A204.1 (cell line): ENCODE data around the gene CD59.

Experiments
- FAIRE-seq: peaks from 2 replicates; lab custom pipeline; 2012; peaks lifted over from hg19 to GRCh38; lab: Jason Lieb, UNC

Gene CD59, protein sequence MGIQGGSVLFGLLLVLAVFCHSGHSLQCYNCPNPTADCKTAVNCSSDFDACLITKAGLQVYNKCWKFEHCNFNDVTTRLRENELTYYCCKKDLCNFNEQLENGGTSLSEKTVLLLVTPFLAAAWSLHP

DNA sequence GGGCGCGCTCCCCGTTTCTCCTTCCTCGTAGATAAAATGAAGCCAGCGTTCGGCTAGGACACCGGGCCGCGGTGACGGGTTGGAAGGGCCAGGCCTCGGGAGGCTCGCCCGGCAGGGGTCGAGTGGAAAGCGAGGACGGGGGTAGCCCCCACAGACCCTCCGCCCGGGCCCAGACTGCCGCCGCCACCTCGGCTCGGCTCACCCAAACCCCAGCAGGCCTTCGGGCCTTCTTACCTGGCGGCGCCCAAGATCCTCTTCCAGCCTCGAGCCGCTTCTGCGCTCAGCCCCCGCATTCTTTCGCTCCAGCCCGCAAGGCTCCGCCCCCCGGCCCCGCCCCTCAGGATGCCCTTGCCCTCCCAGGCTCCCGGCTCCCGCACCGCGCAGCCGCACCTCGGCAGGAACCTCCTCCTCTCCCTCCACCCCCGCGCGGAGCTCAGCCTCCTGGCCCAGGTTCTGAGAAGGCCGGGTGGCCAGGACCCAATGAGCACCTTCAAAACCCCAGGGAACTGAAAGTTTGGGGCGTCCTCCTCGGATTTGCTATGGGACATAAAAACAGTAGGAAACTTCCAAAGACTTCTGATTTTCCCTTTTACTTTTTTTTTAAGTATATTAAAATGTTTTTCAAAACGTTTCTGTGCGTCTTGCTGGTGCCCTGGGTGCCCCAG is at the start of gene CD59:
Gene CD59 (minus strand): TSS at position 276 of the 665 bp plus-strand sequence. CDS start 13,978 bp downstream, outside the sequence.
- FAIRE-seq, result no peak

GRCh38 chr11:33785609-33786008 is 49.4 kb upstream of the CD59 start:
- no peak for FAIRE-seq

- no peak for FAIRE-seq
Observed at GRCh38 chr11:33779849-33780528, 43.8 kb upstream of the CD59 start.

DNA sequence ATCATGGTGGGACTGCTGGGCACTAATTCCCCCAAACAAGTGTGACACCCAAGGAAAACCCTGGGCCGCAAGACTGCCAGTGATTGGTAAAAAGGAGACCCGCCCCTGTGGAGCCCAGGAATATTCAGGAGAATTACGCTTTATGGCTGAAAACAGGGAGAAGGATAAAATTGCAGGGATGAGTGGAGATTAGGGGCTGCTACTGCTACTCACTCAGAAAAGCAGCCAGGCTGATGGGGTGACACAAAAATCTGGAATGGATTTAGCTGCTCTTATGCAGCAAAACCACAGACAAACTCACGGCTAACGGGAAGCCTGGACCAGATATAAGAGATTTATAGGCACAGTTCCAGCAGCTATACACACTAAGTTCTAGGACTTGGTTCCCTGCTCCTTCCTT is 42.5 kb upstream of the CD59 start:
- FAIRE-seq, result no peak

- FAIRE-seq, result no peak
Observed at GRCh38 chr11:33777906-33778305, 41.7 kb upstream of the CD59 start.

- no peak for FAIRE-seq
Observed at GRCh38 chr11:33775832-33776470, 39.7 kb upstream of the CD59 start.

DNA sequence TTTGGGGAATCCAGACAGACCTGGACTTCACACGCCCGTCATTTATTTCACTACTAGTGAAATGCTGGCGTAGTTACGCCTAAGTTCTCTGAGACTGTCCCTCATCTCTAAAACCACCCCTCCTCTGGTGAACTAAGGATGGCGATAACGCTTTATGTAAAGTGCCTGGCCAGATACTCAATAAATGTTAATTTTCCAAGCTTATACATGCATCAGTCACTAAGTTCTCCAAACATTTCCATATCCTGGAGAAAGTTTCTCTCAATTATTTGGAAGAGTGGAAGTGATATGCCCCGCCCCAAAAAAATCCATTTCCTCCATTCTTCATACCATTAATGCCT is 39.2 kb upstream of the CD59 start:
- FAIRE-seq, result no peak

DNA sequence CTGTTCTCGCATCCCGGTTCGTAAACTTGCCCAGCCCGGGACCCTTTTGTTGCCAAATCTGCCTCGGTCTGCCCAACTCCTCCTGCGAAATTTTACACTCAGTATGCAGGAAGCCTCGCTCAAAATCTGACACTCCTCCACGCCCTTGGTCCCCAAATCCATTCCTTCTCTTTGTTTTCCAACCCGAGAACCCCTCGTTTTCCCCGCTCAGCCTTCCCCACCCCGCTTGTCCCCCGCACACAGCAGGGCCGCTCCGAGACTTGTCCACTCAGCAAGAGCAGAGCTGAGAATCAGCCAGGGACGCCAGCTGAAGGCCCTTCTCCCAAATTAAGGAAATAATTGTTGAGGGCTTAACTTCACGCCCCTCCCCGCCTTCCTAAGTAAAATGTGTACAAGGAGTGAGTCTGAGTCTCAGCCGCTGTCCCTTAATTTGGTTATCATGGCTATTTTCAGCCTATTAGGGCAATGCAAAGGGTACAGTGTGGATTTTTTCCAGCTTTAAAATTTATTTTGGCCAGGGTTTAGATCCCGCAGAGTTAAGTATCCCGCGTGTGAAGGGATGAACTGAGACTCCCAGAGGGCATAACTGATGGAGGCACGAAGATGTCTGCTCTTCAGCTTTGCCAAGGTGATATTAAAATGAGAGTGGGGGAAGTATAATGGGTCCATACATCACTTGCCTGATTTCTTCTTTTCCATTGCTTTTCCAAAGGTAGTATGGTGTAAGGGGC is 38.7 kb upstream of the CD59 start:
- no peak for FAIRE-seq

DNA sequence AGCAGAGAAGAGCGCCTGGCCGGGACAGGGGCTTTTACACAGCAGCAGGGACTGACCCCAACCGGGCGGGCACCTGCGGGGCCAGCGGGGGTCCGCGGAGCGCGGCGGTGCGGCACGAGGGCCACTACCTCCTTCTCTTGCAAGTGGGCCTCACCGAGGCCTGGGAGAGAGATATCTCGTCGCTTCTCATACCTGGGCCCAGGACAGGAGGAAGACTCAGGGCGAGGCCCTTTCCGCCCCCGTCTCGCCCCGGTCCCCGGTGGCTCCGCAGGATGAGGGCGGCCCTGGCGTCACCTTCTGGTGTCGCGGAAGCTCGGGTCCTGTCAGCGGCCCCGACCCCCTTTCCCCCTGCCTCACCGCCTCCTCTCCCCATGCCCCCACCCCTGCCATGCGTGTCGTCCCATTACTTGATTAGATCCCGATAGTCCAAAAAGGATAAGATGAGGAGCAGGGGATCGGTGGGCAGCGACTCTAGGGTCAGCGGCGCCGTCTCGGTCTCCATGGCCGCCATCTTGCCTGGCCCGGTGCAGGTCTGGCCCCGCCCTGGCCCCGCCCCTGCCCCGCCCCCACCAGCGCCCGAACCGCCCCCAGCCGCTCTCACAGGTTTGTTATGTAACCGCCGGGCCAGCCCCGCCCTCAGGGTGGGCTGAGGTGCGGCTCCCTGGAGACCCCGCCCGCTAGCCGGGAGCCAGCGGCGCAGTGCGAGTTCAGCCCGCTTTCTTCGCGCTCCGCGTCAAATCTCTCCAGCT is 37.9 kb upstream of the CD59 start, which contains the start of gene FBXO3:
Gene FBXO3 (minus strand): TSS at position 534 of the 749 bp plus-strand sequence. CDS start 23 bp downstream, at position 511.
- no peak for FAIRE-seq

DNA sequence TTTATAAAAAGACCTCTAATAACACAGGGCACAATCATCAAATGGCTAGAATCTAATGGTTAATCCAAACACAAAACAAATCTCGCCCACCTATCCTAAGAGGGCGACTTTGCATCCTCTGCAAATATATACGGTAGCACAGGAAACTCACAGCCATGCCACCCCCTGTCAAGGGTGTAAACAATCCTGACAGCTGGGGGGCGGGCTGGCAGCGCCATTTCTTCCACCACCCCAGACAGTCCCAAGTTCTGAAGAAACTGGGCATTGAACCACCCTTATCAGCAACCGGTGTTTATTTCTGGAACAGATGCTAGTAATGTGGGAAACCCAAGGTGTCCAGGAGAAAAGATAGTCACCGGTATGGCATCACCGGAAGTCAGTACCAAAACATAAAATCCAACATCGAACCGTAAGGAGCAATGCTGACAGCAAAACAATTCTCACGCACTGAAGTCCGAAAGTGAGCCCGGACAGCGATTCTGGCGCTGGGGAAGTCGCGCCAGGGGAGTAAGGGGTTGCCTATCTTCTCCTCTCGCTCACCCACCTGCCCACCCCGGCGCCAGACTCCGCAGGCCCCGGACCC is 37.3 kb upstream of the CD59 start:
- no peak for FAIRE-seq

DNA sequence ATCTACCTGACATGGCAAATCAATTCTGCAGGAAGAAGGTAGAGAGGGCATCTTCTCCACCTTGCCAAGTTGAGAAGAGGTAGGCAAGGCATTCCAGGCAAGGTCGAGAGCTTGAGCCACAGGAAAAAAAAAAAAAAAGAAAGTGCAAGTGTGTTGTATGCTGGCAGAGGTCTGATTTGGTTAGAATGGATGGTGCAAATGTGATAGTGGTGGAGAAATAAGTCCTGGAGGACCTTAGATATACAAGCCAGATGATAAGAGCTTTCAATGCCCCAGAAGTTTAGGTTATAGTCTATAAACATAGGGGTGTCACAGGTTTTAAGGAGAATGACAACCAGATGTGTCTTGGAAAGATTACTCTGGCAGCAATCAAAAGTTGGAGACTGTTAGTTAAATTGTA is 36.6 kb upstream of the CD59 start:
- no peak for FAIRE-seq

GRCh38 chr11:33772300-33772699 is 36.1 kb upstream of the CD59 start:
- FAIRE-seq, result no peak

- no peak for FAIRE-seq
Observed at GRCh38 chr11:33770236-33770635, 34.0 kb upstream of the CD59 start.

DNA sequence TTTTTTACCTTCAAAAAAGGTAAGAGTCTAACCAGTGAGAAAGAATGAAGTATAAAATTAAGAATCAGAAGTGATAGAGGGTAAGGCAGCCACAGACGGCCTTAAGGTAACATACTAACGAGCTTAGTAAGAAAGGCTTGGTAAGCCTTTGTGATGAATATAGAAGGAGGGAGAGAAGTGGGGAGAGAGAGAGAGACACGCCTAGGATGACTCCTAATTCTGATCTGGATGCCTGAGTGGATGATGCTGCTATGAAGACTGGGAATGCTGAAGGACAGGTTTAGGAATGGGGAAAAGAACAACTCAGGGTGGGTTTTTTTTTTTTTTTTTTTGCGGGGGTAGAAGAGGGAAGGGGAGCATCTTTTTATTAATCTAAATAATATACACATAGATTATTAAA is 33.3 kb upstream of the CD59 start:
- no peak for FAIRE-seq

DNA sequence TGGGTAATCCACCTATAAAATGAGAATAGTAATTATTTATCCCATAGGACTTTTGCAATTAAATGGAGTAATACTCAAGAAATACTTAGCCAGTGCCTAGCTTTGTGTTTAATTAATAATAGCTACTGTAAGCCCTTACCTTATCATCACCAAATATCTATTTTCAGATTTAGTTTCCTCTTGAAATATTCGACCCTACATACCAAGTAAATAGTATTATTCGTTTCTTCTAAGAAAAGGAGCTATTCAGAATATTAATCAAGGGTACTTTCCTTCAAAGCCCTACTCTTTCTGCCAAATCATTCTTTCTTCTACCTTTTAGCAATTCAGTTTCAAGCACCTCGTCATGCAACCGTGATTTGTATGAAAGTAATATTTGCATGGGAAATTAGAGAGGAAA is 31.4 kb upstream of the CD59 start:
- FAIRE-seq, result no peak

DNA sequence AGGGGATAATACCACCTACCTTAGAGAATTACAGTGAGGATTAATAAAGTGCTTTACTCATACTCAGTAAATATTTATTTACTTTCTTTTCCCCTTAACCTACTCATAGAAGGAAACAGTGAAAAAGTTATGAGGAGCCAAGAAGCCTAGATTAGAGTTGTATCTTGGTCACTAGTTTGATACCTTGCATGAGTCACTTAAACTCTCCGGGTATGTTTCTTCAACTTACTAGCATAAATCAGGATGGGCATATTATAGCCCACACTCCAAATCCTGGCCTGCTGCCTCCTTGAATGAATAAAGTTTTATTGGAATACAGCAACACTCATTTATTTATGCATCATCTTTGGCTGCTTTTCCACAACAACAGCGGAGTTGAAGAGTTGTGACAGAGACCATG is 29.9 kb upstream of the CD59 start:
- no peak for FAIRE-seq

DNA sequence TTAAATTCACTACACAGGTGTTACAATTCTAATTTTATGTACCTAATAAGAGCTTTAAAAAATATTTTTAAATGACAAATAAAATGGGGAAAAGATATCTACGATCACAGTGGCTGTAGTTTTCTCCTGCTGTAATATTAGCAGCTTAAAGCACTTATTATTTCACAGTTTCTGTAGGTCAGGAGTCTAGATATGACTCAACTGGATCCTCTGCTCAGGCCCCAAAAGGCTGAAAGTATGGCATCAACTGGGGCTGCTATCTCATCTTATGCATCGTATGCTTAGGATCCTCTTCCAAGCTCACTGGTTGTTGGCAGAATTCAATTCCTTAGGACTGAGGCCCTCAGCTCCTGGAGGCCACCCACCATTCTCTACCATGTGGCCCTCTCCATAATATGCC is 25.2 kb upstream of the CD59 start:
- FAIRE-seq, result no peak

DNA sequence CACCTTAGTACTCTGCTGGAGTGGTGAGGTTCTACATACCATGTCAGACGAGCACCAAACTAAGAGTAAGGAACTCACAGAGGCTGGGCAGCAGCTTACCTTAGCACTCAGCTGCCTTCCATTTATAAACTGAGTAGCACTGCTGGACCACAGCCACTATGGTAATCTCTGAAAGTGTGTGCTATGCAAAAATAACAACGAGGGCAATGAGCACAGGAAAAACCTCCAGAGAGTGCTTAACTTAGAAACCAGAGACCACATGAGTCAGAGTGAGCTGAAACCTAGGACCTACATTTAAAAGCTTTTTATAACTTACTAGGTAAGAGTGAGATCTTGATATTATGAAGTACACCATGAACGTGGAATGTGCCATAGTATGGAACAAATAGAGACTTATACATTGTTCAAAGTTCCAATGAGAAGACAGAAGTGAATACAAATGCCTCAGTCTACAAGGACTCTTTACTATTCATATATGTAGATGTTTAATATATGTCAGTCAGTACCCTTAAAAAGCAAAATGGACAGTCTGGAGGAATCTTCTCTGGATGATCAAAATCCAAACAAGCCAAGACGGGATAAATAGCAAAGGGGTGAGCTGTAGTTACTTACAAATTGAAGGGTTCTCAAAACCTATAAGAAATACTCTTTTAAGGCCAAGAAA is 17.2 kb upstream of the CD59 start:
- FAIRE-seq, result no peak

- no peak for FAIRE-seq
Observed at GRCh38 chr11:33751878-33752277, 15.7 kb upstream of the CD59 start.

DNA sequence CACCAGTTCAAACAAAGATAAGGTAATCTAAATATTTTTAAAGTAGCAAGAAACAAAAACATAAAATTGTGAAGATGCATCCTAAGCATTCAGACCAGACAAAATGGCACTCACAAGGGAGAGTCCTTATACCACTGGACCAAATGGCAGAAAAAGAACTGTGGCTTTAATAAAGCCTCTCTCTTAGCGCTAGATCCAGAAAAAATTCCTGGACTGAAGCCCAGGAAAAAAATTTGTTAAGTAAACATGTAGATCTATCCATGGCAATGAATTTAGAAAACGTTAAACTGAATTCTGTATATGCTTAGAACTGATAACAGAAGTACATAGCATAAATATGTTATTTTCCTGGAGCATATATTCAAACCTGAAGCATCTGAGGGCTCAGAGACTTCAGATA is 11.8 kb upstream of the CD59 start:
- FAIRE-seq, result no peak

GRCh38 chr11:33743291-33743690 is 7.1 kb upstream of the CD59 start:
- FAIRE-seq, result no peak
